Amniotic stem cell (primary cell): Measurements from ENCODE around the gene ADAMTS5.

ENCODE experiments used
- DNase-seq: peaks from one replicate; lab custom pipeline; 2025; lab: John Stamatoyannopoulos, UW

ADAMTS5 gene

GRCh38 chr21:26948194-26948593 is 18.7 kb downstream of the ADAMTS5 start:
- DNase-seq: no peak

GRCh38 chr21:26946744-26947446 is 20.0 kb downstream of the ADAMTS5 start:
- no peak for DNase-seq

GRCh38 chr21:26945916-26946675 is 20.8 kb downstream of the ADAMTS5 start:
- no peak for DNase-seq

- DNase-seq: no peak
These were observed 23.0 kb downstream of the ADAMTS5 start for GRCh38 chr21:26943921-26944320.

- no peak for DNase-seq
These were observed 25.5 kb downstream of the ADAMTS5 start for GRCh38 chr21:26941421-26941820.

- DNase-seq: no peak
These were observed 27.2 kb downstream of the ADAMTS5 start for GRCh38 chr21:26939601-26940111.

- no peak for DNase-seq
These were observed 30.2 kb downstream of the ADAMTS5 start for GRCh38 chr21:26936641-26937040.

GRCh38 chr21:26935977-26936376 is 30.9 kb downstream of the ADAMTS5 start:
- DNase-seq: no peak

GRCh38 chr21:26934383-26934782 is 32.5 kb downstream of the ADAMTS5 start:
- no peak for DNase-seq

GRCh38 chr21:26933448-26933847 is 33.4 kb downstream of the ADAMTS5 start:
- DNase-seq: no peak

- DNase-seq: no peak
These were observed 41.3 kb downstream of the ADAMTS5 start for GRCh38 chr21:26925636-26926035.

GRCh38 chr21:26925122-26925521 is 41.8 kb downstream of the ADAMTS5 start:
- DNase-seq: no peak

GRCh38 chr21:26923986-26924385 is 42.9 kb downstream of the ADAMTS5 start:
- DNase-seq: no peak

- no peak for DNase-seq
These were observed 46.8 kb downstream of the ADAMTS5 start for GRCh38 chr21:26920055-26920454.

GRCh38 chr21:26918323-26919079 is 48.4 kb downstream of the ADAMTS5 start:
- no peak for DNase-seq

- no peak for DNase-seq
These were observed 50.1 kb downstream of the ADAMTS5 start for GRCh38 chr21:26916799-26917198.

- no peak for DNase-seq
These were observed 52.3 kb downstream of the ADAMTS5 start for GRCh38 chr21:26914557-26914956.

- DNase-seq: no peak
These were observed 54.4 kb downstream of the ADAMTS5 start for GRCh38 chr21:26912466-26912865.

GRCh38 chr21:26909972-26910371 is 56.9 kb downstream of the ADAMTS5 start:
- DNase-seq: no peak

- DNase-seq: no peak
These were observed 65.9 kb downstream of the ADAMTS5 start for GRCh38 chr21:26900980-26901379.

GRCh38 chr21:26892151-26892550 is 74.7 kb downstream of the ADAMTS5 start:
- DNase-seq: no peak

GRCh38 chr21:26888931-26889330 is 78.0 kb downstream of the ADAMTS5 start:
- DNase-seq: no peak

- no peak for DNase-seq
These were observed 78.6 kb downstream of the ADAMTS5 start for GRCh38 chr21:26888256-26888655.
